GM12878 (cell line): ENCODE data around the gene BTF3L4. TPM values are rescaled to one million over a fixed set of nuclear protein-coding genes. Genes with fewer than 3 reads are reported as not detected.

Experiments
- ASH2L ChIP-seq: fragments of 300-600, 200-600 bp; sonication (generic); IDR thresholded peaks from 2 replicates; pipeline ENCODE4 v1.6.1; 2017; ENCODE audit warnings: low read depth, mild to moderate bottlenecking, borderline replicate concordance
- CBX3 ChIP-seq: fragments of 200-600 bp; sonication (generic); IDR thresholded peaks from 2 replicates; pipeline ENCODE4 v1.6.1; 2016; ENCODE audit warnings: low read depth, borderline replicate concordance
- GABPA ChIP-seq: IDR thresholded peaks from 2 replicates; pipeline ENCODE4 v1.6.1; 2014; ENCODE audit warnings: antibody characterized with exemption, low read depth, mild to moderate bottlenecking, inconsistent platforms
- GATAD2B ChIP-seq: fragments of 450-650 bp; conservative IDR thresholded peaks from 2 replicates; pipeline ENCODE4 v1.6.1; 2017; ENCODE audit warnings: low read depth, mild to moderate bottlenecking, moderate library complexity
- HDAC6 ChIP-seq: fragments of 200-600 bp; sonication (generic); IDR thresholded peaks from one replicate; pipeline ENCODE4 v1.8.0; 2017; ENCODE audit warnings: antibody characterized with exemption; ENCODE audit not compliant: unreplicated experiment
- MYC ChIP-seq: IDR thresholded peaks from 2 replicates; pipeline ENCODE4 v1.6.1; 2011; ENCODE audit warnings: mild to moderate bottlenecking, low read length, moderate library complexity, inconsistent platforms; ENCODE audit not compliant: insufficient read depth, insufficient replicate concordance, insufficient read length, severe bottlenecking
- NR2F1 ChIP-seq: fragments of 450-650 bp; conservative IDR thresholded peaks from 2 replicates; pipeline ENCODE4 v1.6.1; 2017; ENCODE audit warnings: mild to moderate bottlenecking
- NRF1 ChIP-seq: conservative IDR thresholded peaks from 2 replicates; pipeline ENCODE4 v1.6.1; 2011; ENCODE audit warnings: mild to moderate bottlenecking, low read depth, low read length, improper control_type of control experiment
- PAX5 ChIP-seq: IDR thresholded peaks from 2 replicates; pipeline ENCODE4 v1.6.1; 2011; ENCODE audit warnings: low read depth, low read length, borderline replicate concordance
- PKNOX1 ChIP-seq: fragments of 450-650 bp; IDR thresholded peaks from 2 replicates; pipeline ENCODE4 v1.6.1; 2016; ENCODE audit warnings: mild to moderate bottlenecking
- POLR2AphosphoS2 ChIP-seq: IDR thresholded peaks from 2 replicates; pipeline ENCODE4 v1.6.1; 2011; ENCODE audit warnings: low read depth, mild to moderate bottlenecking, low read length, improper control_type of control experiment, moderate library complexity
- PRDM15 ChIP-seq: fragments of 450-650 bp; formaldehyde crosslinking; IDR thresholded peaks from 2 replicates; pipeline ENCODE4 v1.4.0; 2020; ENCODE audit warnings: mild to moderate bottlenecking, moderate library complexity
- TBL1XR1 ChIP-seq: IDR thresholded peaks from 2 replicates; pipeline ENCODE4 v1.6.1; 2012; ENCODE audit warnings: low read depth, low read length, improper control_type of control experiment
- polyA plus RNA-seq, 11 experiments: library from polyadenylated mRNA; depleted of rRNA in 4 of 11; unstranded in 6 of 11; stranded (reverse) in 5 of 11; fragments of >200 nt; fragmentation: Nextera tagmentation in 4 of 11; fragmentation: Illumina TruSeq in 1 of 11; extraction: Ambion mirVana in 4 of 11; extraction: Trizol in 1 of 11; gene quantifications; 1 replicate in 1 of 11; 2 replicates in 10 of 11; pipeline versions ENCODE4 v1.2.1 to v1.2.3, GENCODE V29; 2011 to 2016; ENCODE audit warnings: inconsistent platforms in 2 of 11, missing spikeins in 2 of 11, low read depth in 1 of 11
- total RNA-seq, 4 experiments: library from RNA; depleted of rRNA in 3 of 4; stranded (reverse); fragments of >200 nt in 3 of 4; fragmentation: Illumina TruSeq in 1 of 4; extraction: Trizol in 1 of 4; gene quantifications; 2 replicates each; pipeline versions ENCODE4 v1.2.1 to v1.2.3, GENCODE V29; 2013 to 2021

The BTF3L4 gene
- total and polyA plus RNA-seq, 10 of the 15 experiments (the other 5 are each of a cell fraction or from before 2014, with no cell fraction given): 25.0 to 76.9 (median 66.8) TPM

GRCh38 chr1:52056163-52056936 is at the start of gene BTF3L4 (continued):
- TF ChIP-seq PKNOX1 (peak; percentile 92), POLR2AphosphoS2 (peak; percentile 3; the same call in 1 of the 2 replicates), ASH2L (peak; percentile 45; the same call in 1 of the 2 replicates), HDAC6 (no peak), GATAD2B (peak; percentile 97), NR2F1 (peak; percentile 45; the same call in 1 of the 2 replicates), TBL1XR1 (peak; percentile 68; the same call in 1 of the 2 replicates), PRDM15 (CRISPR knock-in tag) (no peak), PAX5 (0 out of 2 replicates have a peak, but pooled peaks have one; percentile 31), CBX3 (no peak), MYC (peak; percentile 59), GABPA (0 out of 2 replicates have a peak, but pooled peaks have one; percentile 42), NRF1 (peak; percentile 28; the same call in 1 of the 2 replicates)
